Effector memory CD8-positive, alpha-beta T cell (primary cell): ENCODE data around the gene L1CAM.

Experiments
- ATAC-seq: fragments of 150-1000 bp; cut with Tn5 transposase; replicated peaks from 2 replicates; pipeline ENCODE4 v1.10.0; 2021; ENCODE audit warnings: mild to moderate bottlenecking, moderate library complexity
- DNase-seq, 3 experiments: peaks; one replicate each; pipeline ENCODE4 v3.0.0; 2021
- H3K27ac Mint-ChIP-seq, 2 donors: one replicate each; pipeline ENCODE4 v1.8.0; 2022; ENCODE audit warnings: mild to moderate bottlenecking in 2 of 2, mixed read lengths in 2 of 2, moderate library complexity in 2 of 2
- H3K27me3 Mint-ChIP-seq, 2 donors: one replicate each; pipeline ENCODE4 v1.8.0; 2022; ENCODE audit warnings: mixed read lengths in 2 of 2
- H3K36me3 Mint-ChIP-seq: one replicate; pipeline ENCODE4 v1.8.0; 2022; ENCODE audit warnings: mild to moderate bottlenecking, moderate library complexity, mixed read lengths; ENCODE audit not compliant: insufficient read depth
- H3K4me1 Mint-ChIP-seq, 2 donors: one replicate each; pipeline ENCODE4 v1.8.0; 2022; ENCODE audit warnings: low read depth in 2 of 2, mixed read lengths in 2 of 2
- H3K4me3 Mint-ChIP-seq, 2 donors: one replicate each; pipeline ENCODE4 v1.8.0; 2022; ENCODE audit warnings: mild to moderate bottlenecking in 2 of 2, mixed read lengths in 2 of 2, moderate library complexity in 2 of 2
- H3K9me3 Mint-ChIP-seq, 2 donors: one replicate each; pipeline ENCODE4 v1.8.0; 2022; ENCODE audit warnings: mixed read lengths in 2 of 2

L1CAM gene

GRCh38 chrX:153874366-153875125 lies 11.4 kb downstream of the L1CAM start:
- H3K27ac Mint-ChIP-seq: no peak overlapping the region
- no peaks in the 10 kb centered on the region for H3K9me3 Mint-ChIP-seq
- ATAC-seq (no peak), DNase-seq (no peak)
- H3K4me1 Mint-ChIP-seq: peaks cover 4 to 8% of the 10 kb centered on the region in 2 donors
- peaks cover 15 to 45% of the 10 kb centered on the region in 2 donors for H3K27me3 Mint-ChIP-seq
- peaks cover 18% of the 10 kb centered on the region for H3K36me3 Mint-ChIP-seq
- no peak overlapping the region for H3K4me3 Mint-ChIP-seq

- Mint-ChIP-seq H3K27ac (no peak overlapping the region), H3K27me3 (peaks cover 11 to 39% of the 10 kb centered on the region in 2 donors), H3K4me3 (no peak overlapping the region), H3K9me3 (no peaks in the 10 kb centered on the region), H3K4me1 (peaks cover 2 to 8% of the 10 kb centered on the region in 2 donors), H3K36me3 (peaks cover 18% of the 10 kb centered on the region)
- DNase-seq (no peak), ATAC-seq (no peak)
These were observed 11.9 kb downstream of the L1CAM start for GRCh38 chrX:153874085-153874365.

- Mint-ChIP-seq H3K36me3 (peaks cover 18% of the 10 kb centered on the region), H3K4me3 (no peak overlapping the region), H3K4me1 (peaks cover 0 to 8% of the 10 kb centered on the region in 2 donors), H3K27me3 (peaks cover 6 to 34% of the 10 kb centered on the region in 2 donors), H3K27ac (no peak overlapping the region), H3K9me3 (no peaks in the 10 kb centered on the region)
- no peak for DNase-seq
- ATAC-seq: no peak
These were observed 12.5 kb downstream of the L1CAM start for GRCh38 chrX:153873282-153874084.

- ATAC-seq (no peak), DNase-seq (no peak)
- H3K4me3 Mint-ChIP-seq: no peak overlapping the region
- peaks cover 0 to 8% of the 10 kb centered on the region in 2 donors for H3K4me1 Mint-ChIP-seq
- H3K9me3 Mint-ChIP-seq: no peaks in the 10 kb centered on the region
- H3K27me3 Mint-ChIP-seq: peaks cover 0 to 25% of the 10 kb centered on the region in 2 donors
- H3K36me3 Mint-ChIP-seq: peaks cover 18% of the 10 kb centered on the region
- no peak overlapping the region for H3K27ac Mint-ChIP-seq
These were observed 13.8 kb downstream of the L1CAM start for GRCh38 chrX:153871946-153872878.

GRCh38 chrX:153871451-153871850 lies 14.5 kb downstream of the L1CAM start:
- DNase-seq: no peak
- Mint-ChIP-seq H3K27ac (no peak overlapping the region), H3K27me3 (peaks cover 0 to 22% of the 10 kb centered on the region in 2 donors), H3K4me1 (peaks cover 0 to 8% of the 10 kb centered on the region in 2 donors), H3K36me3 (peaks cover 17% of the 10 kb centered on the region), H3K9me3 (no peaks in the 10 kb centered on the region), H3K4me3 (no peak overlapping the region)
- no peak for ATAC-seq

- DNase-seq (no peak), ATAC-seq (no peak)
- Mint-ChIP-seq H3K9me3 (no peaks in the 10 kb centered on the region), H3K4me3 (no peak overlapping the region), H3K27me3 (peaks cover 0 to 16% of the 10 kb centered on the region in 2 donors), H3K27ac (no peak overlapping the region), H3K4me1 (peaks cover 0 to 8% of the 10 kb centered on the region in 2 donors), H3K36me3 (peaks cover 12% of the 10 kb centered on the region)
These were observed 15.1 kb downstream of the L1CAM start for GRCh38 chrX:153870791-153871360.

- DNase-seq: no peak
- H3K27ac Mint-ChIP-seq: no peak overlapping the region
- H3K4me3 Mint-ChIP-seq: no peak overlapping the region
- H3K27me3 Mint-ChIP-seq: peaks cover 0 to 12% of the 10 kb centered on the region in 2 donors
- H3K4me1 Mint-ChIP-seq: peaks cover 0 to 8% of the 10 kb centered on the region in 2 donors
- ATAC-seq: no peak
- no peaks in the 10 kb centered on the region for H3K9me3 Mint-ChIP-seq
- H3K36me3 Mint-ChIP-seq: peaks cover 9% of the 10 kb centered on the region
These were observed 15.7 kb downstream of the L1CAM start for GRCh38 chrX:153870288-153870690.

- H3K4me1 Mint-ChIP-seq: peaks cover 0 to 4% of the 10 kb centered on the region in 2 donors
- no peak for DNase-seq
- ATAC-seq: no peak
- no peak overlapping the region for H3K27ac Mint-ChIP-seq
- no peaks in the 10 kb centered on the region for H3K9me3 Mint-ChIP-seq
- H3K36me3 Mint-ChIP-seq: peaks cover 3% of the 10 kb centered on the region
- H3K4me3 Mint-ChIP-seq: no peak overlapping the region
- peaks cover 0 to 6% of the 10 kb centered on the region in 2 donors for H3K27me3 Mint-ChIP-seq
These were observed 16.3 kb downstream of the L1CAM start for GRCh38 chrX:153869473-153870287.

- Mint-ChIP-seq H3K4me3 (no peak overlapping the region), H3K27ac (no peak overlapping the region), H3K4me1 (peaks cover 0 to 4% of the 10 kb centered on the region in 2 donors), H3K27me3 (no peaks in the 10 kb centered on the region), H3K9me3 (no peaks in the 10 kb centered on the region), H3K36me3 (no peaks in the 10 kb centered on the region)
- DNase-seq (no peak), ATAC-seq (no peak)
These were observed 17.1 kb downstream of the L1CAM start for GRCh38 chrX:153868576-153869472.

GRCh38 chrX:153867671-153868070 lies 18.3 kb downstream of the L1CAM start:
- no peak overlapping the region for H3K27ac Mint-ChIP-seq
- peaks cover 0 to 2% of the 10 kb centered on the region in 2 donors for H3K4me1 Mint-ChIP-seq
- no peaks in the 10 kb centered on the region for H3K36me3 Mint-ChIP-seq
- no peaks in the 10 kb centered on the region for H3K9me3 Mint-ChIP-seq
- no peak for ATAC-seq
- no peak for DNase-seq
- no peak overlapping the region for H3K4me3 Mint-ChIP-seq
- H3K27me3 Mint-ChIP-seq: no peaks in the 10 kb centered on the region

GRCh38 chrX:153867139-153867538 lies 18.8 kb downstream of the L1CAM start:
- H3K27me3 Mint-ChIP-seq: no peaks in the 10 kb centered on the region
- H3K4me3 Mint-ChIP-seq: no peak overlapping the region
- ATAC-seq (no peak), DNase-seq (no peak)
- no peak overlapping the region for H3K27ac Mint-ChIP-seq
- no peaks in the 10 kb centered on the region for H3K9me3 Mint-ChIP-seq
- H3K36me3 Mint-ChIP-seq: no peaks in the 10 kb centered on the region
- no peaks in the 10 kb centered on the region for H3K4me1 Mint-ChIP-seq
